Measurements from ENCODE around the gene EDA2R. TPM values are rescaled to one million over a fixed set of nuclear protein-coding genes. Genes with fewer than 3 reads are reported as not detected.

Gene EDA2R
- total and polyA plus RNA-seq, 2 of the 8 experiments (the other 6 are each of a cell fraction or from before 2014, with no cell fraction given), result 5.0 to 7.0 TPM

GRCh38 chrX:66601522-66601921, 37.4 kb downstream of the EDA2R start:
- FAIRE-seq (no peak), DNase-seq (ENCODE audit: low read depth in 1 of 2, low spot score in 2 of 2) (no peak)
- Histone ChIP-seq H3K9me3 (ENCODE audit: insufficient read depth in 2 of 2, low read depth in 1 of 2, low read length in 1 of 2) (no peaks in the 10 kb centered on the region), H3K4me2 (ENCODE audit: insufficient read depth in 1 of 2, low read depth in 2 of 2, low read length in 2 of 2) (no peak overlapping the region), H4K8ac (ENCODE audit: extremely low read depth, insufficient read depth, low read length) (no peak overlapping the region), H3K56ac (replicated peaks; ENCODE audit: insufficient read length, low read depth, low read length) (no peak overlapping the region), H3K23me2 (ENCODE audit: low read depth, low read length) (no peaks in the 10 kb centered on the region), H3K36me3 (ENCODE audit: control insufficient read depth in 2 of 4, insufficient read depth in 4 of 4, low read length in 3 of 4) (peaks cover 0 to 8% (median 2%) of the 10 kb centered on the region in 4 experiments; a peak in 3 of 8 replicates), H3K27ac (ENCODE audit: low read depth, low read length) (no peak overlapping the region), H2BK12ac (ENCODE audit: low read depth, low read length) (no peak overlapping the region), H2BK5ac (ENCODE audit: low read depth, low read length) (no peak overlapping the region), H3K27me3 (replicated peaks in 1 of 4; ENCODE audit: control insufficient read depth in 3 of 4, extremely low read depth in 1 of 4, insufficient read depth in 3 of 4, low read length in 3 of 4) (no peaks in the 10 kb centered on the region), H2BK120ac (replicated peaks; ENCODE audit: low read depth, low read length) (no peak overlapping the region), H4K5ac (ENCODE audit: insufficient read length, low read depth, low read length) (no peak overlapping the region), H3K79me2 (ENCODE audit: control insufficient read depth in 1 of 2, insufficient read depth in 2 of 2, low read length in 2 of 2) (no peaks in the 10 kb centered on the region), H2BK15ac (ENCODE audit: low read length) (no peak overlapping the region), H3K14ac (ENCODE audit: insufficient read length) (no peak overlapping the region), H3K4ac (replicated peaks; ENCODE audit: insufficient read length, low read depth, low read length) (no peak overlapping the region), H4K91ac (replicated peaks; ENCODE audit: insufficient read length, low read length) (no peak overlapping the region), H3K4me1 (replicated peaks in 1 of 4; ENCODE audit: control insufficient read depth in 3 of 4, insufficient read depth in 4 of 4, low read length in 3 of 4) (no peaks in the 10 kb centered on the region), H3K9ac (replicated peaks in 1 of 4; ENCODE audit: extremely low read depth in 1 of 4, low read depth in 3 of 4, low read length in 3 of 4) (no peak overlapping the region), H2AFZ (ENCODE audit: low read length) (no peak overlapping the region), H3K18ac (ENCODE audit: extremely low read depth, low read length) (no peak overlapping the region), H3K23ac (ENCODE audit: insufficient read length) (no peak overlapping the region), H2BK20ac (ENCODE audit: low read length) (no peak overlapping the region), H3K79me1 (ENCODE audit: low read depth, low read length) (no peaks in the 10 kb centered on the region), H2AK5ac (ENCODE audit: low read depth, low read length) (no peak overlapping the region), H3K4me3 (ENCODE audit: extremely low read depth in 1 of 4, insufficient read depth in 2 of 4, low read depth in 3 of 4, low read length in 4 of 4) (no peak overlapping the region), H4K20me1 (replicated peaks in 1 of 2; ENCODE audit: control insufficient read depth in 1 of 2, insufficient read depth in 2 of 2, low read length in 2 of 2) (no peaks in the 10 kb centered on the region)
- POLR2A ChIA-PET (ENCODE audit: partially characterized antibody), result no interaction called here
- CTCF ChIA-PET (ENCODE audit: partially characterized antibody), result no interaction called here
- TF ChIP-seq KDM4A (IDR thresholded peaks at IDR 0.05; ENCODE audit: low read depth, low read length, severe bottlenecking) (no peak), SIRT6 (IDR thresholded peaks at IDR 0.05; ENCODE audit: low read length) (no peak), GTF2F1 (IDR thresholded peaks at IDR 0.05; ENCODE audit: borderline replicate concordance, low read depth, low read length) (no peak), KDM1A (IDR thresholded peaks at IDR 0.05; ENCODE audit: borderline replicate concordance, low read length) (no peak), SP2 (IDR thresholded peaks at IDR 0.05; ENCODE audit: low read length) (no peak), SUZ12 (IDR thresholded peaks at IDR 0.05; ENCODE audit: low read length) (no peak), JUND (IDR thresholded peaks at IDR 0.05; ENCODE audit: low read length) (no peak), SIX5 (IDR thresholded peaks at IDR 0.05; ENCODE audit: low read depth, low read length) (no peak), SP4 (IDR thresholded peaks at IDR 0.05; ENCODE audit: low read length) (no peak), SP1 (IDR thresholded peaks at IDR 0.05; ENCODE audit: low read depth, low read length) (no peak), TAF7 (optimal IDR thresholded peaks at IDR 0.05; ENCODE audit: borderline replicate concordance, low read depth, low read length) (no peak)
- TF ChIP-seq, protein P1, sequence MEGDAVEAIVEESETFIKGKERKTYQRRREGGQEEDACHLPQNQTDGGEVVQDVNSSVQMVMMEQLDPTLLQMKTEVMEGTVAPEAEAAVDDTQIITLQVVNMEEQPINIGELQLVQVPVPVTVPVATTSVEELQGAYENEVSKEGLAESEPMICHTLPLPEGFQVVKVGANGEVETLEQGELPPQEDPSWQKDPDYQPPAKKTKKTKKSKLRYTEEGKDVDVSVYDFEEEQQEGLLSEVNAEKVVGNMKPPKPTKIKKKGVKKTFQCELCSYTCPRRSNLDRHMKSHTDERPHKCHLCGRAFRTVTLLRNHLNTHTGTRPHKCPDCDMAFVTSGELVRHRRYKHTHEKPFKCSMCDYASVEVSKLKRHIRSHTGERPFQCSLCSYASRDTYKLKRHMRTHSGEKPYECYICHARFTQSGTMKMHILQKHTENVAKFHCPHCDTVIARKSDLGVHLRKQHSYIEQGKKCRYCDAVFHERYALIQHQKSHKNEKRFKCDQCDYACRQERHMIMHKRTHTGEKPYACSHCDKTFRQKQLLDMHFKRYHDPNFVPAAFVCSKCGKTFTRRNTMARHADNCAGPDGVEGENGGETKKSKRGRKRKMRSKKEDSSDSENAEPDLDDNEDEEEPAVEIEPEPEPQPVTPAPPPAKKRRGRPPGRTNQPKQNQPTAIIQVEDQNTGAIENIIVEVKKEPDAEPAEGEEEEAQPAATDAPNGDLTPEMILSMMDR (IDR thresholded peaks at IDR 0.05; ENCODE audit: control extremely low read depth in 1 of 3, insufficient read depth in 1 of 3, low read depth in 1 of 3, low read length in 3 of 3), result no peak
- TF ChIP-seq, protein P2, sequence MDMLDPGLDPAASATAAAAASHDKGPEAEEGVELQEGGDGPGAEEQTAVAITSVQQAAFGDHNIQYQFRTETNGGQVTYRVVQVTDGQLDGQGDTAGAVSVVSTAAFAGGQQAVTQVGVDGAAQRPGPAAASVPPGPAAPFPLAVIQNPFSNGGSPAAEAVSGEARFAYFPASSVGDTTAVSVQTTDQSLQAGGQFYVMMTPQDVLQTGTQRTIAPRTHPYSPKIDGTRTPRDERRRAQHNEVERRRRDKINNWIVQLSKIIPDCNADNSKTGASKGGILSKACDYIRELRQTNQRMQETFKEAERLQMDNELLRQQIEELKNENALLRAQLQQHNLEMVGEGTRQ (IDR thresholded peaks at IDR 0.05; ENCODE audit: low read length), result no peak

Data from H1 (cell line).